Esophagus squamous epithelium (tissue), 4 donors: ENCODE results near the gene SINHCAF.

Source experiments
- CTCF ChIP-seq, 6 experiments: fragments of 450-650 bp in 4 of 6; fragments of 200-600 bp in 2 of 6; sonication (generic) in 2 of 6; IDR thresholded peaks; one replicate each; pipeline ENCODE4 v1.5.1; 2016 to 2019; ENCODE audit warnings: antibody characterized with exemption in 6 of 6, mild to moderate bottlenecking in 4 of 6, moderate library complexity in 4 of 6
- POLR2A ChIP-seq, 4 donors: fragments of 450-650 bp; IDR thresholded peaks; one replicate each; pipeline ENCODE4 v1.6.1; 2017; ENCODE audit warnings: antibody characterized with exemption in 4 of 4, mild to moderate bottlenecking in 4 of 4, moderate library complexity in 3 of 4

GRCh38 chr12:31238764-31239387 lies 87.1 kb downstream of the SINHCAF start:
- TF ChIP-seq CTCF (IDR thresholded peaks at IDR 0.05) (peak; percentile 29 to 76 (median 64)), POLR2A (IDR thresholded peaks at IDR 0.05) (no peak)
